ENCODE data around the gene CD300LF.

Gene CD300LF

GRCh38 chr17:74670329-74670728 lies 42.4 kb downstream of the CD300LF start:
- Histone ChIP-seq H3K27me3 (ENCODE audit: control insufficient read depth, insufficient read depth, low read length) (no peaks in the 10 kb centered on the region), H3K9ac (ENCODE audit: low read length) (no peak overlapping the region)

DNA sequence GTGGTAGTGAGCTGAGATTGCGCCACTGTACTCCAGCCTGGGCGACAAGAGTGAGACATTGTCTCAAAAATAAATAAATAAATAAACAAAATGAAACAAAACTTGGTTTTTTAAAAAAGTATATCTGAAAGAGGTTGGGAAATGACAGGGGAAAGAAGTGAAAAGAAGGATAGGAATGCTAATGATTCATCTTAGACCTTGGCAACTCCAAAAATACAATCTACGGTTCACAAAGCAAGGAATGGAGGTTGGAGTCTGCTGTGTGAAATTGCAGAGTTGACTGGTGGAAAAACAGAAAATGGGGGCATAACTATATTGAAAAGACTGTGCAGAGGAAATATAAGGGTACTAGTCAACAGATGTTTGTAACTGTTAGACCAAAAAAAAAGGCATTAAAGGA lies 49.2 kb downstream of the CD300LF start:
- Histone ChIP-seq H3K27me3 (ENCODE audit: control insufficient read depth, insufficient read depth, low read length) (peaks cover 4% of the 10 kb centered on the region), H3K4me1 (ENCODE audit: control insufficient read depth, insufficient read depth, low read length) (no peaks in the 10 kb centered on the region), H3K36me3 (ENCODE audit: control insufficient read depth, insufficient read depth, low read length) (no peaks in the 10 kb centered on the region), H3K9ac (ENCODE audit: low read length) (no peak overlapping the region), H3K27ac (ENCODE audit: low read depth, low read length) (no peak overlapping the region), H3K4me3 (ENCODE audit: low read length) (no peak overlapping the region)

More at GRCh38 chr17:74670329-74670728, 42.4 kb downstream of the CD300LF start:
- H3K27ac ChIP-seq (ENCODE audit: low read depth, low read length) = no peak overlapping the region
- no peaks in the 10 kb centered on the region for H3K36me3 ChIP-seq (ENCODE audit: control insufficient read depth, insufficient read depth, low read length)
- H3K4me3 ChIP-seq (ENCODE audit: low read length) = no peak overlapping the region
- no peaks in the 10 kb centered on the region for H3K4me1 ChIP-seq (ENCODE audit: control insufficient read depth, insufficient read depth, low read length)

DNA sequence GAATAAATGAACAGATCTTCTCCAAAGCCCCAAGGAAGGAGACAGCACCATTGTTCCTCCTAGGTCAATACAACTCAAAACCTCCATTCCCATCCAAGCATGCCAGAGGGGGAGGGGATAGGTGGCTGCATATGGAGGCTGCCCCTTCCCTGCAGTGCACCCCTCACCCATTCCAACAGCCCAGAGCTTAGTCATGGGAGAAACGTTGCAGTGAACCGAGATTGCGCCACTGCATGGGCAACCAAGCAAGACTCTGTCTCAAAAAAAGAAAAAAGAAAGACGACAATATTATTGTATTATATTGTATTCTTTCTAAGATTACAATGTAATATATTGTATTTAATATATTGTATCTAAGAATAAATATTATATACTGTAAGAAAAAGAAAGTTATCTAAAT lies 52.8 kb downstream of the CD300LF start:
- Histone ChIP-seq H3K4me3 (ENCODE audit: low read length) (no peak overlapping the region), H3K27ac (ENCODE audit: low read depth, low read length) (no peak overlapping the region), H3K4me1 (ENCODE audit: control insufficient read depth, insufficient read depth, low read length) (no peaks in the 10 kb centered on the region), H3K9ac (ENCODE audit: low read length) (no peak overlapping the region), H3K27me3 (ENCODE audit: control insufficient read depth, insufficient read depth, low read length) (peaks cover 4% of the 10 kb centered on the region), H3K36me3 (ENCODE audit: control insufficient read depth, insufficient read depth, low read length) (no peaks in the 10 kb centered on the region)

- no peaks in the 10 kb centered on the region for H3K4me1 ChIP-seq (ENCODE audit: control insufficient read depth, insufficient read depth, low read length)
- H3K9ac ChIP-seq (ENCODE audit: low read length) = no peak overlapping the region
- peaks cover 4% of the 10 kb centered on the region for H3K27me3 ChIP-seq (ENCODE audit: control insufficient read depth, insufficient read depth, low read length)
- H3K4me3 ChIP-seq (ENCODE audit: low read length) = no peak overlapping the region
- no peaks in the 10 kb centered on the region for H3K36me3 ChIP-seq (ENCODE audit: control insufficient read depth, insufficient read depth, low read length)
- no peak overlapping the region for H3K27ac ChIP-seq (ENCODE audit: low read depth, low read length)
Measured at GRCh38 chr17:74658620-74659019, 54.1 kb downstream of the CD300LF start.

DNA sequence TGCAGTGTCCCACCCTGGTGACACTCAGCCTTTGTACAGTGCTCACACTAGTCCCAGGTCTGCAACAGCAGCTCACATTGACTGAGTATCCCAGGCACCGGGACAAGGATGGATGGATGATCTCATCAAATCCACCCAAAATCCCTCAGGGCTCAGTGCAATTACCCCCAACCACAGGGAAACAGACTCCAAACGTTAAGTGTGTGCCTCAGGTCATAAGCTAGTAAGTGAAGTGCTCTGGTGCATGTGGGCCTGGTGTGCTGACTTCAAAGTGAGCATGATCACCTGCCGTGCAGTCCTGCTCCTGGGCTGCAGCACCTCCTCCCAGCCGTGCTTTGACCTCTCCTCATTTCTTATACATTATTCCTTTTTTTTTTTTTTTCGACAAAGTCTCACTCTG lies 58.0 kb downstream of the CD300LF start:
- H3K27ac ChIP-seq (ENCODE audit: low read depth, low read length) = no peak overlapping the region
- no peaks in the 10 kb centered on the region for H3K36me3 ChIP-seq (ENCODE audit: control insufficient read depth, insufficient read depth, low read length)
- H3K4me3 ChIP-seq (ENCODE audit: low read length) = no peak overlapping the region
- no peak overlapping the region for H3K9ac ChIP-seq (ENCODE audit: low read length)
- H3K4me1 ChIP-seq (ENCODE audit: control insufficient read depth, insufficient read depth, low read length) = no peaks in the 10 kb centered on the region
- H3K27me3 ChIP-seq (ENCODE audit: control insufficient read depth, insufficient read depth, low read length) = peaks cover 5% of the 10 kb centered on the region

DNA sequence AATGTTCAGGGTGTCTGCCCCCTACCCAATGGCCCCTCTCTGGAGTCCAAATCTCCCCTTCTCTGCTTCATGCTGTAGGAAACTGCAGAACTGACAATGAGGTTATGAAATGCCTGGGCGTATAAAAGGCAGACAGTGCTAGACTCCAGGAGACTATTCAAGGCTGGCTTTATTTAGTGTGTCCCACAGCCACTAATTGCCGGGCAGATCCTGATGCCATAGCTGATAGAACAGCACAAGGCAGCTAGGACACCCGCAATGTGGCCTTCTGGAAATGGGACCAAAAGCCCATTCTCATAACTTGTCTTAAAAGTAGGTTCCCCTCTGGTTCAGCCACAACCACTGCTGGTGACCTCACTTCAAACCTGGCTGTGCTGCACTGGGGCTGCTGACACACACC lies 60.7 kb downstream of the CD300LF start:
- Histone ChIP-seq H3K4me3 (ENCODE audit: low read length) (no peak overlapping the region), H3K9ac (ENCODE audit: low read length) (no peak overlapping the region), H3K36me3 (ENCODE audit: control insufficient read depth, insufficient read depth, low read length) (no peaks in the 10 kb centered on the region), H3K4me1 (ENCODE audit: control insufficient read depth, insufficient read depth, low read length) (no peaks in the 10 kb centered on the region), H3K27me3 (ENCODE audit: control insufficient read depth, insufficient read depth, low read length) (peaks cover 3% of the 10 kb centered on the region), H3K27ac (ENCODE audit: low read depth, low read length) (no peak overlapping the region)

DNA sequence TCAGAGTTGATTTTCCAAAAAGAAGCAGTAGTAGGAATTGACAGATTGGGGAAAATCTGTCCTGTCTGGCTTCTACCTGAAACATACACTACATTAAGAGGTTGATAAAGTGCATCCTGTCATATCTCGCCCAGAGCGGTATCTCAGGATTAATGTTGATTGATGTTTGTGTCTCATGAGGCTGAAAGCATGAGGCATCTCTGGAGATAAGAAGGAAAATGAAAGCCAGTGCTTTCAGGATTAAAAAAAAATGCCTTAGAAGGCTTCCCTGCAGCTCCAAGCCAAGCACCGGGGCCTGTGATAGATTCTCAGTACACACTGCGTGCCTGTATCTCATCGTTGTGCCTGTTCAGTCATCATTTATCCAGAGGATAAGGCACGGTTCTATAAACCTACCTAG lies 62.8 kb downstream of the CD300LF start:
- Histone ChIP-seq H3K9ac (ENCODE audit: low read length) (no peak overlapping the region), H3K27me3 (ENCODE audit: control insufficient read depth, insufficient read depth, low read length) (peaks cover 3% of the 10 kb centered on the region), H3K4me3 (ENCODE audit: low read length) (no peak overlapping the region), H3K4me1 (ENCODE audit: control insufficient read depth, insufficient read depth, low read length) (no peaks in the 10 kb centered on the region), H3K27ac (ENCODE audit: low read depth, low read length) (no peak overlapping the region), H3K36me3 (ENCODE audit: control insufficient read depth, insufficient read depth, low read length) (no peaks in the 10 kb centered on the region)

GRCh38 chr17:74647871-74648672 lies 64.7 kb downstream of the CD300LF start:
- no peak overlapping the region for H3K27ac ChIP-seq (ENCODE audit: low read depth, low read length)
- no peak overlapping the region for H3K4me3 ChIP-seq (ENCODE audit: low read length)
- H3K36me3 ChIP-seq (ENCODE audit: control insufficient read depth, insufficient read depth, low read length) = no peaks in the 10 kb centered on the region
- no peak overlapping the region for H3K9ac ChIP-seq (ENCODE audit: low read length)
- no peaks in the 10 kb centered on the region for H3K4me1 ChIP-seq (ENCODE audit: control insufficient read depth, insufficient read depth, low read length)
- H3K27me3 ChIP-seq (ENCODE audit: control insufficient read depth, insufficient read depth, low read length) = peaks cover 3% of the 10 kb centered on the region

- no peaks in the 10 kb centered on the region for H3K4me1 ChIP-seq (ENCODE audit: control insufficient read depth, insufficient read depth, low read length)
- H3K9ac ChIP-seq (ENCODE audit: low read length) = no peak overlapping the region
- H3K27ac ChIP-seq (ENCODE audit: low read depth, low read length) = no peak overlapping the region
- H3K36me3 ChIP-seq (ENCODE audit: control insufficient read depth, insufficient read depth, low read length) = no peaks in the 10 kb centered on the region
- H3K27me3 ChIP-seq (ENCODE audit: control insufficient read depth, insufficient read depth, low read length) = no peaks in the 10 kb centered on the region
- no peak overlapping the region for H3K4me3 ChIP-seq (ENCODE audit: low read length)
Measured at GRCh38 chr17:74646231-74646630, 66.5 kb downstream of the CD300LF start.

- Histone ChIP-seq H3K27me3 (ENCODE audit: control insufficient read depth, insufficient read depth, low read length) (no peaks in the 10 kb centered on the region), H3K9ac (ENCODE audit: low read length) (no peak overlapping the region), H3K27ac (ENCODE audit: low read depth, low read length) (no peak overlapping the region), H3K4me1 (ENCODE audit: control insufficient read depth, insufficient read depth, low read length) (no peaks in the 10 kb centered on the region), H3K4me3 (ENCODE audit: low read length) (no peak overlapping the region), H3K36me3 (ENCODE audit: control insufficient read depth, insufficient read depth, low read length) (no peaks in the 10 kb centered on the region)
Measured at GRCh38 chr17:74645010-74645409, 67.7 kb downstream of the CD300LF start.

GRCh38 chr17:74644419-74644818 lies 68.3 kb downstream of the CD300LF start:
- no peak overlapping the region for H3K9ac ChIP-seq (ENCODE audit: low read length)
- H3K27me3 ChIP-seq (ENCODE audit: control insufficient read depth, insufficient read depth, low read length) = no peaks in the 10 kb centered on the region
- no peaks in the 10 kb centered on the region for H3K4me1 ChIP-seq (ENCODE audit: control insufficient read depth, insufficient read depth, low read length)
- H3K27ac ChIP-seq (ENCODE audit: low read depth, low read length) = no peak overlapping the region
- no peaks in the 10 kb centered on the region for H3K36me3 ChIP-seq (ENCODE audit: control insufficient read depth, insufficient read depth, low read length)
- no peak overlapping the region for H3K4me3 ChIP-seq (ENCODE audit: low read length)
